ENCODE data around the gene PSMD5. TPM values are rescaled to one million over a fixed set of nuclear protein-coding genes. Genes with fewer than 3 reads are reported as not detected.

PSMD5 gene
- total and polyA plus RNA-seq, 3 donors from 2014 or later, result 26.4 to 45.0 (median 39.0) TPM

- Histone ChIP-seq H3K9me3 (no peaks in the 10 kb centered on the region), H3K36me3 (ENCODE audit: low read depth, missing control alignments) (no peaks in the 10 kb centered on the region), H3K27ac (peak overlapping the region in 1 of 2 donors; percentile 94), H3K27me3 (no peaks in the 10 kb centered on the region), H3K4me1 (peaks cover 4% of the 10 kb centered on the region), H3K4me3 (peak overlapping the region; percentile 64 to 69)
- intact Hi-C loops (cut with DNase I; ENCODE audit: low total_unique reads), result loop anchor here (5.0 kb wide), 1 partner anchor 50 kb away; the partner anchor contains the start of gene TRAF1
- WGBS, 2 donors, result 3 to 14% methylated on average over 6 to 26 of the region's 63 CpGs
- DNase-seq, result peak; percentile 70
- TF ChIP-seq CTCF (IDR thresholded peaks at IDR 0.05) (no peak), POLR2A (IDR thresholded peaks at IDR 0.05) (no peak)
These were observed 34.7 kb upstream of the PSMD5 start for GRCh38 chr9:120877276-120878034.

GRCh38 chr9:120876842-120877240 is 34.1 kb upstream of the PSMD5 start, which contains the start of gene PHF19:
PHF19 (minus strand) TSS chr9:120877188; CDS start chr9:120874741, 2,447 bp downstream.
- TF ChIP-seq POLR2A (IDR thresholded peaks at IDR 0.05) (no peak), CTCF (IDR thresholded peaks at IDR 0.05) (no peak)
- intact Hi-C loops (cut with DNase I; ENCODE audit: low total_unique reads), result loop anchor here (5.0 kb wide), 1 partner anchor 50 kb away; the partner anchor contains the start of gene TRAF1
- Histone ChIP-seq H3K27me3 (no peaks in the 10 kb centered on the region), H3K4me3 (peak within 1 kb of the TSS; percentile 64 to 69), H3K9me3 (no peaks in the 10 kb centered on the region), H3K36me3 (ENCODE audit: low read depth, missing control alignments) (no peaks in the 10 kb centered on the region), H3K27ac (peak within 1 kb of the TSS; percentile 85 to 94), H3K4me1 (peaks cover 4% of the 10 kb centered on the region)
- DNase-seq, result no peak
- 0% methylated on average over 3 to 22 of the region's 45 CpGs for WGBS, 2 donors

- 1 to 4% methylated on average over 32 to 65 of the region's 65 CpGs for WGBS, 2 donors
- H3K4me3 ChIP-seq, result peak overlapping the region; percentile 64 to 69
- no peaks in the 10 kb centered on the region for H3K36me3 ChIP-seq (ENCODE audit: low read depth, missing control alignments)
- intact Hi-C loops (cut with DNase I; ENCODE audit: low total_unique reads), result loop anchor here (5.0 kb wide), 1 partner anchor 51 kb away; the partner anchor contains the start of gene TRAF1
- TF ChIP-seq POLR2A (IDR thresholded peaks at IDR 0.05) (no peak), CTCF (IDR thresholded peaks at IDR 0.05) (no peak)
- DNase-seq, result peak; percentile 79
- no peaks in the 10 kb centered on the region for H3K9me3 ChIP-seq
- H3K4me1 ChIP-seq, result peaks cover 4% of the 10 kb centered on the region
- H3K27me3 ChIP-seq, result no peaks in the 10 kb centered on the region
- peak overlapping the region; percentile 85 to 94 for H3K27ac ChIP-seq
These were observed 33.5 kb upstream of the PSMD5 start for GRCh38 chr9:120875954-120876841.

- peaks cover 4% of the 10 kb centered on the region for H3K4me1 ChIP-seq
- intact Hi-C loops (cut with DNase I; ENCODE audit: low total_unique reads), result loop anchor here (5.0 kb wide), 1 partner anchor 52 kb away; the partner anchor contains the start of gene TRAF1
- no peaks in the 10 kb centered on the region for H3K36me3 ChIP-seq (ENCODE audit: low read depth, missing control alignments)
- H3K4me3 ChIP-seq, result peak overlapping the region in 1 of 2 donors; percentile 69
- no peaks in the 10 kb centered on the region for H3K9me3 ChIP-seq
- H3K27me3 ChIP-seq, result no peaks in the 10 kb centered on the region
- no peak for DNase-seq
- no peak for TF ChIP-seq CTCF (IDR thresholded peaks at IDR 0.05)
- no peak for TF ChIP-seq POLR2A (IDR thresholded peaks at IDR 0.05)
- peak overlapping the region; percentile 85 to 94 for H3K27ac ChIP-seq
- WGBS, 2 donors, result 43% methylated on average over 7 of the region's 7 CpGs
These were observed 32.9 kb upstream of the PSMD5 start for GRCh38 chr9:120875643-120875953.

All from testis (tissue), 3 donors.